GM18526 (cell line): ENCODE data around the gene KCNA1.

Source experiments
- POLR2A ChIP-seq: IDR thresholded peaks from 3 replicates; pipeline ENCODE4 v1.6.1; 2011; ENCODE audit not compliant: insufficient read length; ENCODE audit errors: extremely low read depth

The KCNA1 gene

DNA sequence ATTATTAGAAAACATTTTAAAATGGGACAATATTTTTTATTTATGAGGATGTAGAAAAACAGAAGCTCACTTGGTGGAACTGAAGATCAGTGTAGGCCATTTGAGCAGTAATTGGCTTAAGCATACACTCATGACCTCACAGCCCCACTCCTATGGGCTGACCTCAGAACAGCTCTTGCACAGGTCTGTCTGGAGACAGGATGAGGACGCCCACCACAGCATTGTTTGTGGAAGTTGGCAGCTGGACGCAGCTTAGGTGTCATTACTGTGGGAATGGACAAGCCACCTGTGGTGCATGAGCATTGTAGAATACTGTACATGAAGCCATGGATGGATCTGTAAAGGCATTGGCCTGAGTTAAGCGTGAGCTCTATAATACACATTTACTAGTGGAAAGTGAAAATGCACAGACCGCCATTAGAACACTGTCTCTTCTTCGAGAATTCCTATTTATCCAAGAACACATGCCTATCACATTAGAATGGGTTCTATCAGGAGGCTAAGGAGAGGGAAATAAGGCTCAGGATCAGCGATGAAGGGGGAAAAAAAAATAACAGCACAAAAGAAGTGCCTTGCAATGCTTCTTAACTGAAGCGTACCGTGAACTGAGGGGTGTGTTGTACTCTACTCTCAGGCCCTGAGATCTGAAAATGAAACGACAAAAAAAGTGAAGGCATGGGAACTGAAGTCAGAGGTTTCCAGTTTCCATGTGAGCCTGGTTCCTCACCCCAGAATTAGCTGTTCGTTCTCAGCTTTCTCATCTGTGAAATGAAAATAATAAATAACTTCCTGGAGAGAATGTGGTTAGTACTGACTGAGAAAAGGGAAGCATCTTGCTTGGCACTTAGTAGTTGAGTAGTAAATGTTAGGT lies 33.6 kb downstream of the KCNA1 start:
- no peak for TF ChIP-seq POLR2A

DNA sequence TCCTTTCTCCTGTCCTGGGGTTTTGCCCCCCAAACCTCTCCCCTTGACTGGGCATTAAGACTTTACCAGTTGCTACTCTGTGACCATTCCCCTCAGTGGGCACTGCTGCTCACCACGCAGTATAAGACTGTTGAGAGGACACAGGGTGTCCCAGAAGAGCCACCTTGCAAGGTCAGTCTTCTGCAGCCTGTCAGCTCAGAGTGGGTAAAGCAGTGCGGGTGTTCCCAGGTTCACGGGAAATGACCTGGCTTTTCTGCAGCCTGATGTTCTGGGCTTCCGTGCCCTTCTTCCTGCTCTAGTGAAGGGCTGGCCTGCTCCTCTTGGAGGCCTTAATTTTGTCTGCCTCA lies 34.2 kb downstream of the KCNA1 start:
- TF ChIP-seq POLR2A: no peak

DNA sequence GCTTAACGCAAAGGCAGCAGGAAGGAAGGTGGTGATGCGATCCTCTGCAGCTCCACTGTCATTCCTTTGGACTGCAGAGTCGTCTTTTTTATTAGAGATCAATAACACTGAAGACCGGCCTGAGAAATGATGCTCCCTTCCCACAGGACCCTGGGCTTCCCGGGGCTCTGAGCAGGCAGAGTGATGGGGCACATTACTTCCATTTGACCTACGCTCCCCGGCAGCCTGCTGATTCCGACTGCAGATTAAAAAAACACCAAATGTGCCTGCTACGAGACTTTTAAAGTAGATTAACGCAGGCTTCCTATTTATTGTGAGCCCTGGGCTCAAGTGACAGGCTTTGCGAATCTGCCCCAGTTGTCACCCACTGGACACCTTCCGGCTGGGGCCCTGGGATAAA lies 37.5 kb downstream of the KCNA1 start:
- TF ChIP-seq POLR2A: no peak

DNA sequence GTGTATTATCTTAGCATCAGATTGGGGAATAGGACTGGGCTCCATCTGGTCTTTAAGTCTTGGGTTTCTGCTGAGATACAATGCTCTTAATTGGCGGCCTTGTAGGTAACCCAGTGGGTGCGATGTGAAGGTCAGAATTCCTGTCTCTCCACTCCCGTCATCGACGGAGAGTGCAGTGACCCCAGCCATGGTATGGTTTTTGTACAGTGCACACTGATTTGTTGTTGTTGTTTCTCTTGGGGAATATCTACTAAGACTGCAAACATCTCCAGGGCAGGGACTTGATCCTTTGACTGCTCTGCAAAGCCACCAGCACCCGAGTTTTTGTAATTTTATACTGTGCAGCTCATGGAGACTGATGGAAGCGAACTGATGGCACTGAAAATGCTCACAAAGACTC lies 41.4 kb downstream of the KCNA1 start:
- TF ChIP-seq POLR2A: no peak

DNA sequence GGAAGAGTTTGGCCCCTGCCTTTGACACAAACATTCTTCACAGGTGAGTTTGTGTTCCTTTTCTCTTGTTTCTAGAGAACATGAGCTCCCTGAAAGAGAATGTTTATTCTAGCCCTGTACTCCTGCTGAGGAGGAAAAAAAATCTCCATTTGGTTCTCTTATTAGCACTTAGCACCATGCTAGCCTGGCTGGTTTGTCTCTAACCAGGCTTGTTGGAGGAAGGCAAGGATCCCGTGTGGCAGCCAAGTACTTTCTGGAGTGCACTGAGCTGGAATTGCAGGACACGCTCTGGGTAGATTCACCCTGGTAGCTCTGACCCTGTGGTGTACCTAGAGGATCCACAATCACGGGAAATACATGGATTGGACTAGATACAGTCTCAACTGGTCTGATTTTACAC lies 41.9 kb downstream of the KCNA1 start:
- TF ChIP-seq POLR2A: no peak

DNA sequence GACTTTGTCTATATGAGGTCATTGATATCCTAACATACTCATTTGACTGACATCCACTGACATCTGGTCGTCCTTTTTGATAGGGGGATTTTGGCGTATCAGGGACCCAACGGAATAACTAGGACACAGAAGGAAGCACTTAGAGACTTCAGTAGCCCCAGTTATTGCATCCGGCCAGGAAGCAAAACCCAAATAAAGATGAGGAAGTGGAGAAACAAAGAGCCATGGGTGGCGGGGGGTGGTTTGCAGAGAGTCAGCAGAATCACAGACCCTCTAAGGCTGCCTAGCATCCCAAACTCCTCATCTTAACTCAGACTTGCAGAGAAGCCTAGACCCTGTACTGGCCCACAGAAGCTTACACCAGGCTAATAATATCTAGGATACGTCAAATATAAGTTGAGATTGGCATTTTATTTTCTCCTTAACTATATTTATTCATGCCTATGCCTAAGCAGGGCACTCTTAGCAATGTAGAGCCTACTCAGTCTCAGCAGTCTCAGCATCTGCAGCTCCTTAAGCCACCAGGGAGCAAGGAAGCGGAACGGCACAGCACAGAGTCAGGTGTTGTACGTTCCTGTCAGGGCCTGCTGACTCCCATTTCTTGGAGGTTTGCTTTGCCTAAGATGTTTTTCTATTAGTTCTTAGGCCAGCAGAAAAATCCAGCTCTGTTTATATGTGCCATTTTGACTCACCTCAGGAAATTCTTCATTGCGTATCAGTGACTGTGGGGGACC lies 45.1 kb downstream of the KCNA1 start:
- TF ChIP-seq POLR2A: no peak

DNA sequence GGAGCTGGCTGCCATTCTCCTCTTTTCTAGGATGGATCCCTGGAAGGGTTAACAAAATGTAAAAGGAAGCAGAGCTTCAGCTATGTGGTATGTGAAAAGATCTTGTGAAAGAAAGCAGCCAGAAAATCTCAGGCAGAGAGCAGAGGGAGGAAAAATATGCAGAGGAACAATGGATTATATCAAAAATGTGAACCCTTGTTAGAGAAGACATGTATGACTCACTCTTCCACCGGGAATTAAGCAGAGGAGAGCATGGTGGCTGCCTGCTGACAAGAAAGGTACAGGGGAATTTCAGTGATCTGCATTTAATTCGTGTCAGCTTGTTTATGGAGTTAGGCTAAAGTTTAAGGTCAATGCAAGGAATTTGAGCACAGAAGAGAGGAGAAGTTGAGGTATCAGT lies 46.3 kb downstream of the KCNA1 start:
- no peak for TF ChIP-seq POLR2A

DNA sequence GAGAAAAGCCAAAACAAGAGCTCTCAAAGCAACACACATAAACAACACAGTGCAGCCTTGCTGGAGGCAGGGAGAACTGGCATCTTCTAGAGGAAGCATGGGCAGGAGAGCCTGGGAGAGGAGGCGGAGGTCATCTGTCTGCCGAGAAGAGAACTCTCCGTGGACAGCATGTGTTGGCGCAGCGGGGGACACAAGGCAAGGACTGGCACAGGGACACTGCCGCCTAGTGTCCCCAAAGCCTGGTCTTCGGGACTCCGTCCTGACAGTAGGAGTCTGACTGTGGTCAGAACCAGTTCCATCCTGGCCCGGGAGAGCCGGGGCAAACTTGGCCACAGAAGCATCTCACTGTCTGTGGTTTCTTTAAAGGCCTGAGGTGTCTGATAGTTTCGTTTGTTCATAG lies 47.3 kb downstream of the KCNA1 start:
- no peak for TF ChIP-seq POLR2A

DNA sequence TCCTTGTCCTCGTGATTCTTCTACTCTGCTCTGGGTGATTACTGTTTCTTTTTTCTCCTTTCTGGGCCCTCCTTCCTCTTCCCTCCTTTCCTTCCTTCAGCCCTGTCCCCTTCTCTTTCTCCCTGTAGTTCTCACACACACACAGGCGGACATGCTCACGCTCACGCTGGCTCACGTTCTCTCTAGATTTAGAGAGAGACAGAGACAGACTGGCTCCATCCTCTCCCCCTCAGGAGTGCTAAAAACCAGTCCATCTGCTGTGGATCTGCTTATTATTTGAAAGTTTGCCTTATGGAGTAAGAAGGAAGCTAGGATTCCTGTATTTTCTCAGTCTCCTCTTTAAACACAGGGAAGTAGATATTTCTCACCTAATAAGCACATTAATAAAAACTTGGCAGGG lies 48.1 kb downstream of the KCNA1 start:
- TF ChIP-seq POLR2A: no peak

DNA sequence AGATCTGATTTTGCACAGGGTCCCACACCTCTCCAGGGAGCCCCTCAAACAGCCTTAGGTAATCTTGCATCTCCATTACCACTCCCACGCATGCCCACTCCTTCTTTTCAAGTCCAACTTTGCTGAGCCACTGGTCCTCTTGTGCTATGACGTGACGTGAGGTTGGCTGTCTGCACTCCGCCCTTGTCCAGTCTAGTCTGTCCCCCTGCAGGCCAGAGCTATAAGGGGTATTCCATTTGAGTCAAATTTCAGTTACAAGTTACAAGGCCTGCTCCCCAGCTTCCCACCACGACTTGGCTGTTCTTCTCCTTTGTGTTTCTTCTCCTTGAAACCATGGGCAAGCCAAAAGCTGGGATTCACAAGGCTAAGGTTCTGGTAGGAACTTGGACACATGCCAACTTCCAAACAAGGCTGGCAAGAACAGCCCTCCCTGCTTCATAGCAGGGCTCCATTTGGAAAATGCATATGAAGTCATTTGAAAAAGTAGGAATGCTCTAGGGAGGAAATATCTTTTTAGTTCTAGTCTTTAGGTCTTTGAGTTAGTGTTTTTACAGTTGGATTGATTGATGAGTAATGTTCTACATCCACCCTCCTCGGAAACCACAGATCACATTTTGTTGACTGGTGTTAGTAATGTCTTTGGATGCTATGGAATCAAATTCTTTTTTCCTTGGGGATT lies 49.1 kb downstream of the KCNA1 start:
- no peak for TF ChIP-seq POLR2A

DNA sequence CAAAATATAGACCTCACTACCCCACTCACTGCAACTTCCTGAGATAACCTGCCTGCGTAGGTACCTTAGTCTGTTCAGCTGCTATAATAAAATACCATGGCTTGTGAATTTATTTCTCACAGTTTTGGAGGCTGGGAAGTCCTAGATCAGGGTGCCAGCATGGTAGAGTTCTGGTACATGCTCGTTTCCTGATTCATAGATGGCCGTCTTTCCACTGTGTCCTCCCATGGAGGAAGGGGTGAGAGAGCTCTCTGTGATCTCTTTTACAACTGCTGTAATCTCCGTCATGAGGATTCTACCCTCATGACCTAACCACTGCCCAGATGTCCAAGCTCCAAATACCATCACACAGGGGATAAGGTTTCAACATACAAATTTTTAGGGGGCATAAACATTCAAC lies 49.7 kb downstream of the KCNA1 start:
- no peak for TF ChIP-seq POLR2A

DNA sequence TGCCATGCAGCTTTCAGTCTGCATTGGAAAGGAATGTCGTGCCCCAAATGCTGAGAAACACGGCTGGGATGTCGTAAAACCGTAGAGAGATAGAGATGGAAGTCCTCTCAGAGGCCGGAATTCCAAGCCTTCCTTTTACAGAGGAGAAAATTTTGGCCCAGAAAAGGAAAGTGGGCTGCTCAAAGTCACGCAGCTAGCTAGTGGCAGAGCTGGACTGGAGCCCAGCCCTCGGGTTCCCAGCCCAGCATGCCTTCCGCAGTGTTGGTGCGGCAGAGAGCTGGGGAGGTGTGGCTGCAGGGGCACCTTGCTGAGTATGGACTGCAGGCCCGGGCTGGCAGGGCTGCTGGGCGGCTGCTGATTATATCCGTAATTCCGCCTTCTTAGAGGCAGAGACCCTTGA lies 50.3 kb downstream of the KCNA1 start:
- no peak for TF ChIP-seq POLR2A

DNA sequence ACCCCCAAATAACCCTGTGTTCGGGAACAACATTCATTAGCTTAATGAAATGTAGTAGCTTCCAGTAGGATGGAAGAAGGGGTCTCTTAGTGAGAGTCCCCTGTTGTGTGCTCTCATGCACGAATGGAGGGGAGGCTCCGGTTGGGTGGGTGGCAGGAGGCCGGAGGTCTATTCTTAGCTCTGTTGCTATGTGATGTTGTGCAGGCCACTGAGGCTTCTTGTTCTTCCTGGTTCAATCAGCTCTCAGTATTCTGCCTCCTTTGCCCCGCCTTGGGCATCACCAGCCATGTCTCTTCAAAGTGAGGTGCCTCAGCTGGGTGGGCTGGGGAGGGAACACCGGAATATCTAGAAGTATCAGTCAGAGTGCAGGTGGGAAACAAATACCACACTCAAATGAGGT lies 50.8 kb downstream of the KCNA1 start:
- TF ChIP-seq POLR2A: no peak

DNA sequence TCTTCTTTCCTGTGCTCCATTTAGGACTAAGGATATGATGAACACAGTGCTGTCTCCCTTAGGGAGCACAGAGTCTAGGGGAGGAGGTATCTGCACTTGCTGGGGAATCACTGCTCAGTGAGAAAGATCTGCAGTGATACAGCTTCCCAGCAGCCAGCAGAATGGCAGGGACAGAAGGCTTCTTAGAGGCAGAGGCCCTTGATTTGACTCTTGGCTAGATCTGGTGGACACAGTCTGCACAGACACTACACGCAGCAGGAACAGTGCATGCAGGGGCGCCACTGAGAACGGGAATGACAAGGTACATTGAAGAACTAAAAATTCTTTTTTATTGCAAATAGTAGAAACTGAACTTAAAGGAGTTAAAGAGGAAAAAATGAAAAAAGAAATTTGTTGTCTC lies 51.6 kb downstream of the KCNA1 start:
- no peak for TF ChIP-seq POLR2A

DNA sequence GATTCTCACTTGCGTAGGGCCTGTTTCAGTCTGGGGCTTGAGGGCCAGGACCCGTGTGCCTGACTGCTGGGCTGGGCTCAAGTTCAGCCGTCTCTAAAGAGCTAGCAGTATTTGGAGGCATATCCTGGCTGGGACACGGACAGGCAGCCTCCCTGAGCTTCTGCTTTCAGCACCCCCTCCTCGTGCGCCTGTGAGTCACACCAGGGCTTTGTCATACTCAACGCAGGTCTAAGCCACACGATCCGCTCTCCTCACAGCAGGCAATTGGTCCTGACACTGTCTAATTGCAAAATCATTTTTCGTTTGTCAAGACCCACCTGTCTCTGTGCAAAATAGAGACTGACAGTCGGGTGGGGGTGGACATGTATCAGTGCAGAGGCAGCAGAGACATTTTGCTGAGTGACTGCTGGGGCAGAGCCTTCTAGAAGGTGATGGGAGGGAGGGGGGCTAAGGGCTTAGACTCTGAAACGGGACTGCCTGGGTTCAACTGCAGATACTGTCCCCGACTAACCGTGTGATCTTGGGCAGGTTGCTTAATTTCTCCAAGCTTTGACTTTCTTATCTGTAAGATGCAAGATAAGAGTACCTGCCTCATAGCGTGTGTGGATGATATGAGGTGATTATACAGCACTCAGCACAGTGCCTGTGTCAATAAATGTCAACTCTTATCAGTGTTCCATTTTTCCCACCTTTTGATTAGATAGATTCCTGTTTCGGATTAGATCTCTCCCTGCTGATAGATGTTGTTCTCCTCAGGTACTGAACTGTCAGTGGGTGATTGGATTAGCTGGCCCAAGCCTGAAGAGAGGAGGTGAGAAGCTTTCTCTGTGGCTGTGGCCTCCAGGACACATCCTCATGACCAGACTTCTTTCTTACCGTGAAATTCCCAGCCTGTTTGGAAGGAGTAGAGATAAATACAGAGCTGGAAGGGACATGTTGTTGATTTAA lies 53.1 kb downstream of the KCNA1 start:
- no peak for TF ChIP-seq POLR2A
